HG02588 (cell line): ENCODE results near the gene ECHDC1.
A peak's percentile ranks its signal among the peaks of the same experiment; 100 is the strongest.
"Not testable (repeated sequence)": the region's sequence is repeated elsewhere in the genome, so short reads cannot be mapped to it uniquely, and the experiment has no call there.

Experiments
- ATAC-seq: cut with Tn5 transposase; IDR thresholded peaks from one replicate; pipeline ENCODE4 v1.9.1; 2021; ENCODE audit warnings: mild to moderate bottlenecking, moderate library complexity; ENCODE audit not compliant: unreplicated experiment

The ECHDC1 gene, protein sequence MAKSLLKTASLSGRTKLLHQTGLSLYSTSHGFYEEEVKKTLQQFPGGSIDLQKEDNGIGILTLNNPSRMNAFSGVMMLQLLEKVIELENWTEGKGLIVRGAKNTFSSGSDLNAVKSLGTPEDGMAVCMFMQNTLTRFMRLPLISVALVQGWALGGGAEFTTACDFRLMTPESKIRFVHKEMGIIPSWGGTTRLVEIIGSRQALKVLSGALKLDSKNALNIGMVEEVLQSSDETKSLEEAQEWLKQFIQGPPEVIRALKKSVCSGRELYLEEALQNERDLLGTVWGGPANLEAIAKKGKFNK

DNA sequence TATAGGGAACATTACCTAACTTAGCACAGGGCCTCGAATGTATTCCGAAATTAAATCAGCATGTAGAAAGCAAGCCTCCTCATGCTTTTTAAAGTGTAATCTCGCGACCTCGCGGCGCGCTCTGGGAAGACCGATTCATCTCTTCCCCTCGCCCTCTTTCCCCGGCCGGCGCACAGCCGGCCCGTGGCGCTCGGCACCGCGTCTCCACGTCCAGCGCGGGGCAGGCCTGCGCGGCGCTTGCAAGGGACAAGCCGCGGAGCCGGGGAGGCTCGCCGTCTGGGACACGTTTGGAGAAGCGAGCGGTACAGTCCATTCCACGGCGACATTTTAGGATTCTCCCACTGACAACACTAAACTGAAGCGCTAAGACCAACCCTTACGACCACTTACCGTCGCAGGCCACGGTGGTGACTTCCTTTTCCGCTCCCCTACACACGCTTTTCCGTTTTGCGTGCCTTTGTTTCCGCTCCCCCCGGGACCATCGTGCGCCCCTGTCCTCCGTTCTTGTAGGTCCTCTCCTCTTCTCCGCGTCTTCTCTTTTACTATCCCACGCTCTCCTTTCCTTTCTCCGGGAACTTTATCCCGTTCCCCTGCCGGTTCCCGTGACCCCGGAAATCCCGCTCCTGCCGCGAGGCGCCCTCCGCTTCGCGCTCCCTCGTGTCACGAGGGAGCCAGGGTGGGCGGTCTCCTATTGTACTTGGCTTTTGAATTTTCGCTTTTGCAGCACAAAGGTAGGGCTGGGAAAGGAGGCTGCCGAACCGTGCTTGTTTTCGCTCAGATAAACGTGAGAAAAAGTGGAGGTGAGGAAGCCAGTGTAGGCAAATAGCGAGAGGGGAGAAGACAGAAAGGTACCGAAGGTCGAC, at the start of gene ECHDC1:
TSS of gene ECHDC1 (minus strand) at position 664 of the 863 bp plus-strand sequence. CDS start 12,581 bp downstream, outside the sequence.
- ATAC-seq = peak; percentile 73

- no peak for ATAC-seq
Observed at GRCh38 chr6:127392301-127392700, 48.9 kb upstream of the ECHDC1 start.

- ATAC-seq = no peak
Observed at GRCh38 chr6:127391094-127391953, 47.9 kb upstream of the ECHDC1 start.

DNA sequence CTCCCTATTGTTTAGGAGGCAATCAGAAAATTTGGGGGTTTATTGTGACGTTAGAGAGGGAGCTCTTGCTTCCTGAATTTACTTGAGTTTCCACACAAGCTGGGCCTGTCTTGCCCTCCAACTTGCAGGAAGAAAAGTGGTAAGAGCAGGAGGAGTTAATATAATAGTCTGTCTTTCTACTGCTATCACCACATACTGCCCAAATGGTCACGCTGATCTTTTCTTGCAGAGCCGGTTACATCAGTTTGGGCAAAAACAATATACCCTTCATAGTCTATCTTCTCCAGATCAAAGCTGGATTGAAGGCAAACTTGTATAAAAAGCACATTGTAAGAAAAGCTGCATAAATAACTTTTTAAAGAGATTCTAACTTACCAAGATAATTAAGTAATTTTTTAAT, 46.3 kb upstream of the ECHDC1 start:
- ATAC-seq = no peak

GRCh38 chr6:127385668-127386430, 42.4 kb upstream of the ECHDC1 start:
- no peak for ATAC-seq

DNA sequence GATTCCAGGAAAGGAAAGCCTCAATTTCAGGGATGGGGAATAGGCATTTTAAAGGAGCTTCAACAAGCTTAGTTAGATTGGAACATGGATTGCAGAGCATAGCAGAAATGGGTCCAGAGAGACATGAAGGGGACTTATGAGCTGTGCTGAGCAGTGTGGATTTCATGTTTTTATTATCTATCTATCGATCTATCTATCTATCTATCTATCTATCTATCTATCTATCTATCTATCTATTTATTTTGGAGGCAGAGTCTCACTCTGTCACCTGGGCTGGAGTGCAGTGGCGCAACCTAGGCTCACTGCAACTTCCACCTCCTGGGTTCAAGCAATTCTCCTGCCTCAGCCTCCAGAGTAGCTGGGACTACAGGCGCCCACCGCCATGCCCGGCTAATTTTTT, 41.4 kb upstream of the ECHDC1 start:
- ATAC-seq = not testable (repeated sequence)

GRCh38 chr6:127383988-127384387, 40.6 kb upstream of the ECHDC1 start:
- no peak for ATAC-seq

- no peak for ATAC-seq
Observed at GRCh38 chr6:127382413-127382812, 39.0 kb upstream of the ECHDC1 start.

GRCh38 chr6:127381384-127381783, 38.0 kb upstream of the ECHDC1 start:
- no peak for ATAC-seq

GRCh38 chr6:127376685-127377084, 33.3 kb upstream of the ECHDC1 start:
- ATAC-seq = no peak

GRCh38 chr6:127367023-127367375, 23.6 kb upstream of the ECHDC1 start:
- no peak for ATAC-seq

GRCh38 chr6:127366282-127367022, 23.0 kb upstream of the ECHDC1 start:
- no peak for ATAC-seq

DNA sequence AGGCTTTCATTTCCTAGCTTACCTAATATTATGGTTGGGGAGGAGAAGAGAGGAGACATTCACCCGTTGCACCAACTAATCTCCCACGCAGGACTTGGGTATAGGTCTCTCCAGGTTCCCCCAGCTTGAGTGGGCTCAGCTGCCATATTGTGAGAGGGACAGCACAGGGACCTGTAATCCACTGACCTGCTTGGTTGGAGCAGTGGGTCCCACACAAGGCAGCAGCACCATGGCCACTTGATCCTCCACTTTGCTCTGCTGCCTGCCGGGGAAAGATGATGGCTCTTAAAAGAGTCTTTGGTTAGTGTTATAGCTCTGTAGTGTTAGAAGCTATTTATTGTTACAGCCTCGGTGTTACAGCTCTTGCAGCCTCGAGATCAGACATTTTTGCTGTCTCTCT, 22.5 kb upstream of the ECHDC1 start:
- ATAC-seq = no peak

- no peak for ATAC-seq
Observed at GRCh38 chr6:127352524-127352923, 9.1 kb upstream of the ECHDC1 start.

GRCh38 chr6:127349980-127350379, 6.6 kb upstream of the ECHDC1 start:
- ATAC-seq = no peak

DNA sequence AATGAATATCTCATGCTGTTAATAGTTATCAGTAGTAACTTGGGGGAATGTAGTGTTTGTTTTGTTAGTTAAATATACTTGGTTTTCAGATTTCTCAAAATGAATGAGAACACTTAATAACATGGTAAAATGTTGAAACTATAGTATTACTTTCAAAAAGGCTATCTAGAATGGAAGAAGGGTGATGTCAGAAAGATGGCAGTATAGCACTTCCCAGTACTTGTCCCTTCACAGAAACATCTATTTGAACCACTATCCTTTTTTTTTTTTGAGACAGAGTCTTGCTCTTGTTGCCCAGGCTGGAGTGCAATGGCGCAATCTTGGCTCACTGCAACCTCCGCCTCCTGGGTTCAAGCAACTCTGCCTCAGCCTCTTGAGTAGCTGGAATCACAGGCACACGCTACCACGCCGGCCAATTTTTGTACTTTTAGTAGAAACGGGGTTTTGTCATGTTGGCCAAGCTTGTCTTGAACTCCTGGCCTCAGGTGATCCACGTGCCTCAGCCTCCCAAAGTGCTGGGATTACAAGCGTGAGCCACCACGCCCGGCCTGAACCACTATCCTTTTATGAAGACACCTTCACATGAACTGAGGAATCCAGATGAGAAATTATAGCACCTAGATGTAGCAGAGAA, 4.7 kb upstream of the ECHDC1 start:
- ATAC-seq = no peak

GRCh38 chr6:127347178-127347577, 3.8 kb upstream of the ECHDC1 start:
- ATAC-seq = no peak

DNA sequence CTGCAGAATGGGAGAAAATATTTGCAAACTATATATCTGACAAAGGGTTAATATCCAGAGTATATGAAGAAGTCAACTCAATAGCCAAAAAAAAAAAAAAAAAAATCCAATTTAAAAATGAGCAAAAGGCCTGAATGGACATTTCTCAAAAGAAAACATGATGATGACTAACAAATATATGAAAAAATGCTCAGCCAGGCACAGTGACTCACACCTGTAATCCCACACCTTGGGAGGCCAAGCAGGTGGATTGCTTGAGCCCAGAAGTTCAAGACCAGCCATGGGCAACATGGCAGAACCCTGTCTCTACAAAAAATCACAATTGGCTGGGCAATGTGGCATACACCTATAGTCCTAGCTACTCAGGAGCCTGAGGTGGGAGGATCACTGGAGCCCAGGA, 2.1 kb upstream of the ECHDC1 start:
- no peak for ATAC-seq
